Activated CD8-positive, alpha-beta memory T cell treated with anti-CD3 and anti-CD28 coated beads, Interleukin-2, amount 50 U/mL, for 1 hour (primary cell): ENCODE data around the gene RABGGTA.

ENCODE experiments used
- DNase-seq: peaks from one replicate; pipeline ENCODE4 v3.0.0-alpha.2; 2020; ENCODE audit errors: extremely low read depth

The RABGGTA gene

GRCh38 chr14:24279301-24280186 is 8.1 kb upstream of the RABGGTA start:
- no peak for DNase-seq

- DNase-seq: no peak
Measured at GRCh38 chr14:24278424-24278823, 7.0 kb upstream of the RABGGTA start.

- DNase-seq: no peak
Measured at GRCh38 chr14:24277606-24278321, 6.4 kb upstream of the RABGGTA start.

- no peak for DNase-seq
Measured at GRCh38 chr14:24277071-24277470, 5.7 kb upstream of the RABGGTA start.

GRCh38 chr14:24274101-24274543 is 2.7 kb upstream of the RABGGTA start:
- no peak for DNase-seq

GRCh38 chr14:24273422-24273998 is 2.1 kb upstream of the RABGGTA start:
- DNase-seq: no peak

- DNase-seq: no peak
Measured at GRCh38 chr14:24272467-24272866, 1.1 kb upstream of the RABGGTA start.

GRCh38 chr14:24271834-24272263 is 452 bp upstream of the RABGGTA start:
- no peak for DNase-seq

- DNase-seq: no peak
Measured at GRCh38 chr14:24270537-24271133, 762 bp downstream of the RABGGTA start.

- no peak for DNase-seq
Measured at GRCh38 chr14:24269910-24270536, 1.4 kb downstream of the RABGGTA start.

GRCh38 chr14:24269368-24269767 is 2.0 kb downstream of the RABGGTA start:
- no peak for DNase-seq

GRCh38 chr14:24268225-24268624 is 3.2 kb downstream of the RABGGTA start:
- DNase-seq: no peak

GRCh38 chr14:24267516-24267915 is 3.9 kb downstream of the RABGGTA start:
- no peak for DNase-seq

- no peak for DNase-seq
Measured at GRCh38 chr14:24266344-24267244, 4.8 kb downstream of the RABGGTA start.

GRCh38 chr14:24264298-24264697 is 7.1 kb downstream of the RABGGTA start:
- DNase-seq: no peak

GRCh38 chr14:24263848-24264247 is 7.5 kb downstream of the RABGGTA start:
- DNase-seq: no peak

GRCh38 chr14:24262821-24263733 is 8.3 kb downstream of the RABGGTA start, which contains the start of gene TGM1:
TSS of gene TGM1 (minus strand) at chr14:24263177. CDS start at chr14:24262352, 825 bp downstream.
- no peak for DNase-seq

GRCh38 chr14:24261969-24262327 is 9.4 kb downstream of the RABGGTA start:
- no peak for DNase-seq

GRCh38 chr14:24261256-24261968 is 10.0 kb downstream of the RABGGTA start:
- DNase-seq: no peak
